AG04450 (cell line): ENCODE data around the gene GAPVD1. TPM values are rescaled to one million over a fixed set of nuclear protein-coding genes. Genes with fewer than 3 reads are reported as not detected.
"Not testable (repeated sequence)": the region's sequence is repeated elsewhere in the genome, so short reads cannot be mapped to it uniquely, and the experiment has no call there.

Experiments used
- CTCF ChIA-PET: fragments of 300-600, 350-600 bp; formaldehyde crosslinking; extraction: SDS; loops from one replicate; lab custom pipeline; 2022; ENCODE audit warnings: antibody characterized with exemption, inconsistent platforms; lab: Charles Lee
- POLR2A ChIA-PET: fragments of 350-600 bp; formaldehyde crosslinking; extraction: SDS; loops from one replicate; lab custom pipeline; 2021; ENCODE audit warnings: antibody characterized with exemption, inconsistent platforms; lab: Yijun Ruan, JAX
- DNase-seq: peaks from one replicate; pipeline ENCODE4 v3.0.0-alpha.2; 2011; ENCODE audit warnings: low read depth, low spot score
- H3K27ac ChIP-seq: one replicate; pipeline ENCODE4 v1.5.1; 2012; ENCODE audit warnings: low read depth, low read length, control low read depth
- H3K27me3 ChIP-seq: one replicate; pipeline ENCODE4 v1.6.0; 2012; ENCODE audit warnings: low read length; ENCODE audit not compliant: control insufficient read depth, insufficient read depth
- H3K4me3 ChIP-seq: 2 replicates; pipeline ENCODE4 v1.5.1; 2011; ENCODE audit warnings: mild to moderate bottlenecking, low read depth, low read length, control low read depth
- H3K9me3 ChIP-seq: 2 replicates; pipeline ENCODE4 v1.5.1; 2012; ENCODE audit warnings: low read length; ENCODE audit not compliant: control insufficient read depth, insufficient read depth
- CTCF ChIP-seq: IDR thresholded peaks from 2 replicates; pipeline ENCODE4 v1.5.1; 2011; ENCODE audit warnings: low read depth, low read length, control low read depth, inconsistent platforms
- polyA plus RNA-seq: library from polyadenylated mRNA; depleted of rRNA; stranded (reverse); fragments of >200 nt; gene quantifications from 2 replicates; pipeline ENCODE4 v1.2.3, GENCODE V29; 2011

The GAPVD1 gene
- polyA plus RNA-seq, 1 experiment: 25.8 TPM

GRCh38 chr9:125396799-125397198 lies 135.2 kb downstream of the GAPVD1 start:
- no peak overlapping the region for H3K4me3 ChIP-seq
- no peak for DNase-seq
- H3K27me3 ChIP-seq: no peaks in the 10 kb centered on the region
- H3K27ac ChIP-seq: no peak overlapping the region
- ChIA-PET CTCF (no interaction called here), POLR2A (no interaction called here)
- no peak for TF ChIP-seq CTCF
- peaks cover 3% of the 10 kb centered on the region; the same call in 1 of the 2 replicates for H3K9me3 ChIP-seq

- TF ChIP-seq CTCF: no peak
Measured at GRCh38 chr9:125397736-125398135, 136.1 kb downstream of the GAPVD1 start.

GRCh38 chr9:125398243-125398642 lies 136.6 kb downstream of the GAPVD1 start:
- CTCF ChIA-PET: no interaction called here
- H3K27ac ChIP-seq: no peak overlapping the region
- no peak for TF ChIP-seq CTCF
- H3K4me3 ChIP-seq: no peak overlapping the region
- DNase-seq: no peak
- POLR2A ChIA-PET: no interaction called here
- H3K27me3 ChIP-seq: no peaks in the 10 kb centered on the region
- H3K9me3 ChIP-seq: peaks cover 3% of the 10 kb centered on the region; the same call in 1 of the 2 replicates

More at GRCh38 chr9:125397736-125398135, 136.1 kb downstream of the GAPVD1 start:
- Histone ChIP-seq H3K4me3 (no peak overlapping the region), H3K27ac (no peak overlapping the region), H3K27me3 (no peaks in the 10 kb centered on the region), H3K9me3 (peaks cover 3% of the 10 kb centered on the region; the same call in 1 of the 2 replicates)
- CTCF ChIA-PET: no interaction called here
- POLR2A ChIA-PET: no interaction called here
- DNase-seq: no peak

DNA sequence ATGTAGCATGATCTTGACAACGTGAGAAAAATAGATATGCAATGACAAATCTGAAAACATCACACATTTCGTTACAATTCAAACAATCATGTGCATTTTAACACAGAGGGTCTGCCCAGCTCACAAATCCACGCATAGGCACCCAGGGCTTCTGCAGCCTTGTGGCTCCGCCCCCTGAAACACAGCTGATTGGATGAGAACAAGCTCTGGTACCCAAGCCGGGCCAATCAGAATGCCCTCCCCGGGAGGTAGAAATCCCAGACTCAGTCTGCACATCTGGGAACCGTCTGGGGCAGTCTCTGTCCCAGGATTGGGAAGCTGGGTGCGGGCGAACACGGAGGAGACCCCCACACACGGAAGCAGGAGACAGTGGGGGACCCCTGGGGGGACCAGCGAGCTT lies 137.5 kb downstream of the GAPVD1 start:
- H3K27ac ChIP-seq: no peak overlapping the region
- H3K9me3 ChIP-seq: peaks cover 3% of the 10 kb centered on the region; the same call in 1 of the 2 replicates
- DNase-seq: no peak
- ChIA-PET POLR2A (no interaction called here), CTCF (no interaction called here)
- H3K27me3 ChIP-seq: no peaks in the 10 kb centered on the region
- TF ChIP-seq CTCF: no peak
- no peak overlapping the region for H3K4me3 ChIP-seq

- Histone ChIP-seq H3K27ac (no peak overlapping the region), H3K4me3 (no peak overlapping the region), H3K9me3 (peaks cover 3% of the 10 kb centered on the region; the same call in 1 of the 2 replicates), H3K27me3 (no peaks in the 10 kb centered on the region)
- ChIA-PET POLR2A (interaction anchor here (0.5 kb wide), 1 partner anchor 23 kb away, joined by 4 read pairs; no protein-coding TSS in a partner anchor), CTCF (no interaction called here)
- no peak for TF ChIP-seq CTCF
- no peak for DNase-seq
Measured at GRCh38 chr9:125399666-125400065, 138.0 kb downstream of the GAPVD1 start.

DNA sequence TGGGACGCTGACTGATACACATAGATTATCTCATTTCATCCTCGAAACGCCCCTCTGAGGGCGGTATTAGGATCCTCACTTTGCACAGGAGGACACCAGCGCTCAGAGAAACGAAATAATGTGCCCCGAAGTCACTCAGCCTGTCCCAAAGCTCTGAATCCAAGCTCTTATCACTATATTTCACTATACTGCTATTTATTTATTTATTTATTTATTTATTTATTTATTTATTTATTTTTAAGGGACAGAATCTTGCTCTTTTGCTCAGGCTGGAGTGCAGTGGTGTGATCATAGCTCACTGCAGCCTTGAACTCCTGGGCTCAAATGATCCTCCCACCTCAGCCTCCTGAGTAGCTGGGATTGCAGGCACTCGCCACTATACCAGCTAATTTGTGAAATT lies 138.6 kb downstream of the GAPVD1 start:
- H3K9me3 ChIP-seq, H3K4me3 ChIP-seq, DNase-seq, H3K27ac ChIP-seq, CTCF ChIA-PET, H3K27me3 ChIP-seq: not testable (repeated sequence)
- POLR2A ChIA-PET: interaction anchor here (0.5 kb wide), 1 partner anchor 22 kb away, joined by 4 read pairs; no protein-coding TSS in a partner anchor
